OCI-LY7 (cell line): ENCODE results near the gene MCRIP1.
"Not testable (repeated sequence)": the region's sequence is repeated elsewhere in the genome, so short reads cannot be mapped to it uniquely, and the experiment has no call there.

Experiments
- CTCF ChIP-seq: fragments of 200-600 bp; sonication (generic); conservative IDR thresholded peaks from 2 replicates; pipeline ENCODE4 v1.5.1; 2014; ENCODE audit warnings: mild to moderate bottlenecking, antibody characterized with exemption, low read length, moderate library complexity, mixed read lengths
- EZH2phosphoT487 ChIP-seq: fragments of 200-600 bp; sonication (generic); IDR thresholded peaks from 2 replicates; pipeline ENCODE4 v1.6.1; 2018; ENCODE audit warnings: low read depth, borderline replicate concordance, mild to moderate bottlenecking, mixed run types, antibody characterized with exemption, low read length, moderate library complexity, mixed read lengths

GRCh38 chr17:81840059-81840458, 7.0 kb upstream of the MCRIP1 start:
- TF ChIP-seq CTCF, EZH2phosphoT487: not testable (repeated sequence)
